Measurements from ENCODE around the gene TRAK1.

Gene TRAK1

DNA sequence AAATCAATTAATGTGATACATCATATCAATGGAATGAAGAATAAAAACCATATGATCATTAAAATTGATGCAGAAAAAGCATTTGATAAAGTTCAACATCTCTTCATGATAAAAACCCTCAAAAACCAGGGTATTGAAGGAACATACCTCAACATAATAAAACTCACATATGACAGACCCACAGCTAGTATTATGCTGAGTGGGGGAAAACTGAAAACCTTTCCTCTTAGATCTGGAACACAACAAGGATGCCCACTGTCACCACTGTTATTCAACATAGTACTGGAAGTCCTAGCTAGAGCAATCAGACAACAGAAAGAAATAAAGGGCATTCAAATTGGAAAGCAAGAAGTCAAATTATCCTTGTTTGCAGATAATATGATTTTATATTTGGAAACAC lies 144.4 kb downstream of the TRAK1 start:
- no peak overlapping the region for H3K9ac ChIP-seq (ENCODE audit: low read length)
- 0 out of 2 replicates have a peak, but pooled peaks cover 3% of the 10 kb centered on the region for H3K4me1 ChIP-seq (ENCODE audit: low read length)
- no peaks in the 10 kb centered on the region for H3K9me2 ChIP-seq (replicated peaks; ENCODE audit: insufficient read depth, low read length)
- no peak overlapping the region for H3K4me3 ChIP-seq (ENCODE audit: low read length)
- no peaks in the 10 kb centered on the region for H4K20me1 ChIP-seq (ENCODE audit: insufficient read depth, low read length)
- TF ChIP-seq CTCF (IDR thresholded peaks at IDR 0.05; ENCODE audit: low read length) = no peak
- H2AFZ ChIP-seq (ENCODE audit: low read length) = no peak overlapping the region
- H3F3A ChIP-seq (ENCODE audit: insufficient read depth, low read length) = no peaks in the 10 kb centered on the region
- H3K36me3 ChIP-seq (replicated peaks; ENCODE audit: insufficient read depth, low read length) = no peaks in the 10 kb centered on the region
- H3K4me2 ChIP-seq (ENCODE audit: low read depth, low read length) = no peak overlapping the region
- H3K27ac ChIP-seq (ENCODE audit: low read length) = no peak overlapping the region
- no peak for DNase-seq
- no peaks in the 10 kb centered on the region for H3K27me3 ChIP-seq (replicated peaks; ENCODE audit: insufficient read depth, low read length)
- H3K79me2 ChIP-seq (ENCODE audit: low read length) = no peaks in the 10 kb centered on the region
- H3K9me3 ChIP-seq (replicated peaks; ENCODE audit: insufficient read depth, low read length) = no peaks in the 10 kb centered on the region

- TF ChIP-seq CTCF (IDR thresholded peaks at IDR 0.05; ENCODE audit: low read length) = no peak
- no peak for DNase-seq
These were observed 145.5 kb downstream of the TRAK1 start for GRCh38 chr3:42236611-42237010.

GRCh38 chr3:42246091-42246490 lies 154.9 kb downstream of the TRAK1 start:
- Histone ChIP-seq H3K27me3 (replicated peaks; ENCODE audit: insufficient read depth, low read length) (no peaks in the 10 kb centered on the region), H3K27ac (ENCODE audit: low read length) (no peak overlapping the region), H3K4me1 (ENCODE audit: low read length) (peaks cover 8% of the 10 kb centered on the region), H3K9me3 (replicated peaks; ENCODE audit: insufficient read depth, low read length) (no peaks in the 10 kb centered on the region), H4K20me1 (ENCODE audit: insufficient read depth, low read length) (no peaks in the 10 kb centered on the region), H3K9ac (ENCODE audit: low read length) (no peak overlapping the region), H3F3A (ENCODE audit: insufficient read depth, low read length) (no peaks in the 10 kb centered on the region), H2AFZ (ENCODE audit: low read length) (no peak overlapping the region), H3K9me2 (replicated peaks; ENCODE audit: insufficient read depth, low read length) (no peaks in the 10 kb centered on the region), H3K79me2 (ENCODE audit: low read length) (no peaks in the 10 kb centered on the region), H3K36me3 (replicated peaks; ENCODE audit: insufficient read depth, low read length) (no peaks in the 10 kb centered on the region), H3K4me3 (ENCODE audit: low read length) (no peak overlapping the region), H3K4me2 (ENCODE audit: low read depth, low read length) (no peak overlapping the region)
- TF ChIP-seq CTCF (IDR thresholded peaks at IDR 0.05; ENCODE audit: low read length) = no peak
- TF ChIP-seq EZH2phosphoT487 (IDR thresholded peaks at IDR 0.05; ENCODE audit: low read length) = no peak
- no peak for TF ChIP-seq EZH2 (optimal IDR thresholded peaks at IDR 0.05; ENCODE audit: low read depth, low read length)
- DNase-seq = no peak

More at GRCh38 chr3:42236611-42237010, 145.5 kb downstream of the TRAK1 start:
- Histone ChIP-seq H3K4me2 (ENCODE audit: low read depth, low read length) (no peak overlapping the region), H3F3A (ENCODE audit: insufficient read depth, low read length) (no peaks in the 10 kb centered on the region), H3K79me2 (ENCODE audit: low read length) (no peaks in the 10 kb centered on the region), H3K9ac (ENCODE audit: low read length) (no peak overlapping the region), H3K9me2 (replicated peaks; ENCODE audit: insufficient read depth, low read length) (no peaks in the 10 kb centered on the region), H3K27ac (ENCODE audit: low read length) (no peak overlapping the region), H3K27me3 (replicated peaks; ENCODE audit: insufficient read depth, low read length) (no peaks in the 10 kb centered on the region), H3K4me1 (ENCODE audit: low read length) (0 out of 2 replicates have a peak, but pooled peaks cover 3% of the 10 kb centered on the region), H3K4me3 (ENCODE audit: low read length) (no peak overlapping the region), H2AFZ (ENCODE audit: low read length) (no peak overlapping the region), H3K36me3 (replicated peaks; ENCODE audit: insufficient read depth, low read length) (no peaks in the 10 kb centered on the region), H3K9me3 (replicated peaks; ENCODE audit: insufficient read depth, low read length) (no peaks in the 10 kb centered on the region), H4K20me1 (ENCODE audit: insufficient read depth, low read length) (no peaks in the 10 kb centered on the region)

Measured in MM.1S (cell line).